Memory B cell (primary cell): ENCODE data around the gene OR4X1.
"Not testable (repeated sequence)": the region's sequence is repeated elsewhere in the genome, so short reads cannot be mapped to it uniquely, and the experiment has no call there.

Experiments
- ATAC-seq: fragments of 150-1000 bp; cut with Tn5 transposase; 2 replicates; pipeline ENCODE4 v1.10.0; 2021; ENCODE audit warnings: low read depth, mild to moderate bottlenecking, moderate library complexity
- DNase-seq, 2 donors: peaks; one replicate each; pipeline ENCODE4 v3.0.0; 2022; ENCODE audit warnings: low spot score in 2 of 2
- H3K27ac Mint-ChIP-seq: one replicate; pipeline ENCODE4 v1.8.0; 2022; ENCODE audit warnings: mild to moderate bottlenecking, moderate library complexity, mixed read lengths
- H3K27me3 Mint-ChIP-seq: one replicate; pipeline ENCODE4 v1.8.0; 2022; ENCODE audit warnings: mixed read lengths
- H3K36me3 Mint-ChIP-seq: one replicate; pipeline ENCODE4 v1.8.0; 2022; ENCODE audit warnings: mild to moderate bottlenecking, mixed read lengths
- H3K4me1 Mint-ChIP-seq: one replicate; pipeline ENCODE4 v1.8.0; 2022; ENCODE audit warnings: mixed read lengths
- H3K4me3 Mint-ChIP-seq: one replicate; pipeline ENCODE4 v1.8.0; 2022; ENCODE audit warnings: mild to moderate bottlenecking, moderate library complexity, mixed read lengths
- H3K9me3 Mint-ChIP-seq: one replicate; pipeline ENCODE4 v1.8.0; 2022; ENCODE audit warnings: mixed read lengths

Gene OR4X1, protein sequence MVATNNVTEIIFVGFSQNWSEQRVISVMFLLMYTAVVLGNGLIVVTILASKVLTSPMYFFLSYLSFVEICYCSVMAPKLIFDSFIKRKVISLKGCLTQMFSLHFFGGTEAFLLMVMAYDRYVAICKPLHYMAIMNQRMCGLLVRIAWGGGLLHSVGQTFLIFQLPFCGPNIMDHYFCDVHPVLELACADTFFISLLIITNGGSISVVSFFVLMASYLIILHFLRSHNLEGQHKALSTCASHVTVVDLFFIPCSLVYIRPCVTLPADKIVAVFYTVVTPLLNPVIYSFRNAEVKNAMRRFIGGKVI

DNA sequence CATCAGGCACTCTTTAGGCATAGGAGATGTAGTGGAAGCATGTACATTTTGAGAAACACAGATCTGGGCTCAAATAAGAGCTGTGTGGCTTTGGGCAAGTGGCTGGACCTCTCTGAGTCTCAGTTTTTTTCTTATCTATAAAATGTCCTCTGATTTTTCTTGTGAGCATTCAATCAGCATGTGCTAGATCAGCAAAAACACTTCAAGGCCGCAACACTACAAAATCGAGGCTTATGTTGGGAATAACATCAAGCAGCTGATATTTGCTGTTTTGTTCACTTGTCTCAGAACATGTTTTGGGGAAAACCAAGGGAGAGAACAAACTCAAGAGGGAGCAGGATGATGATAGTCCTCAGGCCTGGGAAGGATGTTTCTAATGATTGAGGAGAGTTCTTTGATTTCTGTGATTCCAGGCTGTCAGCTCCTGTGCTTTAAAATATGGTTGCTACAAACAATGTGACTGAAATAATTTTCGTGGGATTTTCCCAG lies at the start of gene OR4X1:
OR4X1 (plus strand) TSS at position 439 of the 489 bp plus-strand sequence; CDS start at position 439, 0 bp downstream.
- ATAC-seq (no peak), DNase-seq (no peak)
- Mint-ChIP-seq H3K9me3 (no peaks in the 10 kb centered on the region), H3K4me1 (no peaks in the 10 kb centered on the region), H3K27me3 (peaks cover 4% of the 10 kb centered on the region), H3K36me3 (no peaks in the 10 kb centered on the region), H3K27ac (no peak within 1 kb of the TSS), H3K4me3 (no peak within 1 kb of the TSS)

DNA sequence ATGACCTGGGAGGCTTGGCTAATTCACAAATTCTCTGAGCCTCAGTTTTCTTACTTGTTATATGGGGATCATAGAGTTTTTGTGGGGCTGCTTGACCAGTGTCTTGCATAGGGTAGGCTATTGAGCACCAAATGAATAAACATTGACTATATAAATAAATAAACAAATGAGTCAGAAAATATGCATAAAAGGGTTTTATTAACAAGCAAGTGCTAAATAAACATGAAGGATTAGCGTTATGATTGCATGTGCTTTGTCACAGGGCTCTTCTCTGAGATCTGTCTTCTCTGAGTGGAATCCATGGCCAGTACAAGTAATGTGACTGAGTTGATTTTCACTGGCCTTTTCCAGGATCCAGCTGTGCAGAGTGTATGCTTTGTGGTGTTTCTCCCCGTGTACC lies 47.2 kb upstream of the OR4X1 start, which contains the start of gene OR4B1:
OR4B1 (plus strand) TSS at position 301 of the 400 bp plus-strand sequence; CDS start at position 301, 0 bp downstream.
- Mint-ChIP-seq H3K9me3 (no peaks in the 10 kb centered on the region), H3K27me3 (no peaks in the 10 kb centered on the region), H3K36me3 (no peaks in the 10 kb centered on the region), H3K27ac (no peak within 1 kb of the TSS), H3K4me3 (no peak within 1 kb of the TSS), H3K4me1 (no peaks in the 10 kb centered on the region)
- no peak for ATAC-seq
- no peak for DNase-seq

DNA sequence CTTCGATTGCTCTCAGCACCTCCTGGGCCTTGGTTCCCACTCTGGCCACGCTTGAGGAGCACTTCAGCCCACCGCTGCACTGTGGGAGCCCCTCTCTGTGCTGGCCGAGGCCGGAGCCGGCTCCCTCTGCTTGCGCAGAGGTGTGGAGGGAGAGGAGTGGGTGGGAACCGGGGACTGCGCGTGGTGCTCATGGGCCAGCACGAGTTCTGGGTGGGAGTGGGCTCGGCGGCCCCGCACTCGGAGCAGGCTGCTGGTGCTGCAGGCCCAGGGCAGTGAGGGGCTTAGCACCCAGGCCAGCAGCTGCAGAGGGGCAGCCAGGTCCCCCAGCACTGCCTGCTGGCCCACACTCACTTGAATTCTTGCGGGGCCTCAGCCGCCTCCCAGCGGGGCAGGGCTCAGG lies 34.9 kb upstream of the OR4X1 start:
- ATAC-seq (no peak), DNase-seq (no peak)
- H3K4me3 Mint-ChIP-seq, result no peak overlapping the region
- H3K9me3 Mint-ChIP-seq, result peaks cover 2% of the 10 kb centered on the region
- no peaks in the 10 kb centered on the region for H3K36me3 Mint-ChIP-seq
- no peaks in the 10 kb centered on the region for H3K4me1 Mint-ChIP-seq
- H3K27me3 Mint-ChIP-seq, result peaks cover 13% of the 10 kb centered on the region
- H3K27ac Mint-ChIP-seq, result no peak overlapping the region

DNA sequence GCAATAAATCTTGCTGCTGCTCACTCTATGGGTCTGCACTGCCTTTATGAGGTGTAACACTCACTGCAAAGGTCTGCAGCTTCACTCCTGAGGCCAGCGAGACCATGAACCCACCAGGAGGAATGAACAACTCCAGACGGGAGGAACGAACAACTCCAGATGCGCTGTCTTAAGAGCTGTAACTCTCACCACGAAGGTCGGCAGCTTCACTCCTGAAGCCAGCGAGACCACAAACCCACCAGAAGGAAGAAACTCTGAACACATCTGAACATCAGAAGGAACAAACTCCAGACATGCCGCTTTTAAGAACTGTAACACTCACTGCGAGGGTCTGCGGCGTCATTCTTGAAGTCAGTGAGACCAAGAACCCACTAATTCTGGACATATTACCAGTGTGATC lies 33.6 kb upstream of the OR4X1 start:
- ATAC-seq, DNase-seq, H3K4me3 Mint-ChIP-seq, H3K27ac Mint-ChIP-seq, H3K9me3 Mint-ChIP-seq, H3K4me1 Mint-ChIP-seq, H3K36me3 Mint-ChIP-seq: not testable (repeated sequence)
- peaks cover 13% of the 10 kb centered on the region for H3K27me3 Mint-ChIP-seq

DNA sequence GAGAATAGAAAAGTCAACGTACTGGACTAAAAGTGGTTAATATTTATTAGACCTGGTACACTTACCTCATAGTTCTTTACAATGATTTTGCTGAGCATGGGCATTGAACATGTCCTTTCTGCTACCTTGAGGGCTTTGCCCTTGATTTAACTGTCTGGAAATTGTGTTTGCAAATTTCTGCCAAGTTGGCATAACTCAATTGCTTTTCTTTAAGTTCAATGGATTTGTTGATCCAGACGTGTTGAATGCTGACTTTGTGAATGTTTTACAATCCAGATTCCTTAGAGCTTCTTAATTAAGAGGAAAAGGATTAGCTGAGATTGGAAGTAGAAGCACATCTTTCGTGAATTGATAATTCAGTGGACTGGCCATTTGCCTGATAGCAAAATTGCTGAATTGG lies 25.9 kb upstream of the OR4X1 start:
- ATAC-seq (no peak), DNase-seq (no peak)
- Mint-ChIP-seq H3K27me3 (peaks cover 15% of the 10 kb centered on the region), H3K4me3 (no peak overlapping the region), H3K36me3 (no peaks in the 10 kb centered on the region), H3K4me1 (no peaks in the 10 kb centered on the region), H3K9me3 (peaks cover 1% of the 10 kb centered on the region), H3K27ac (no peak overlapping the region)

DNA sequence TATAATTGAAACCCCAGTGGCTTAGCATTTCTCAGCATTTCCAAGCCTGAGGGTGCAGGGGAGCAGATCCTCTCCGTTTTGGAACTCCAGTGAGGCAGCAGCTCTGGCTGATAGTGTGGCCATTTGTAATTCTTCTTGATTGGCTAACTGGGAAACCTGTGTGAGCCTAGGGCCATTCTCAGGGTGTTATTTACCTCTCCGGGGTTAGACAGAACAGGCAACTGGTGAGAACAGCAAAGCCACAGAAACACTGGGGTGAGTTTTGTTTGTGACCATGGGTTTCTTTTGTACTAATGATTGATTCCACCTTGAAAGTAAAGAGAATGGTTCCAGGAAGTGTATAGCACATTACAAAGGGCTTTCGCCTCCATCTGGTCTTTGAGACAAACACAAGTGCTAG lies 21.2 kb upstream of the OR4X1 start:
- Mint-ChIP-seq H3K27me3 (peaks cover 12% of the 10 kb centered on the region), H3K27ac (no peak overlapping the region), H3K9me3 (peaks cover 1% of the 10 kb centered on the region), H3K36me3 (no peaks in the 10 kb centered on the region), H3K4me3 (no peak overlapping the region), H3K4me1 (no peaks in the 10 kb centered on the region)
- no peak for DNase-seq
- no peak for ATAC-seq

DNA sequence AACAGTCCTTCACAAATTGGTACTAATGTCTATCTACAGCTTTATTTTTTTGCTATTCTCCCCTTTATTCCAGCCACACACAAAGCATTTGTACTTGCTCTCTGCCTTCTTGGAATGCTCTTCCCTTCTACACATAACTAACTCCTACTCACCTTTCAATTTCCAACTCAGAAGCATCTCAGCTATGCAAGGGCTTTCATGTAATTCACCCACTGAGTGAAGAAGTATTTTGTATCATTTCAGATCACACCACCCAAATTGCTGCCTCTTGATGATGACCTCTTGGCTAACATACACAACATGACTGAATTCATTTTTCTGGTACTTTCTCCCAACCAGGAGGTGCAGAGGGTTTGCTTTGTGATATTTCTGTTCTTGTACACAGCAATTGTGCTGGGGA lies 18.9 kb upstream of the OR4X1 start, which contains the start of gene OR4X2:
OR4X2 (plus strand) TSS at position 301 of the 400 bp plus-strand sequence; CDS start at position 301, 0 bp downstream.
- H3K36me3 Mint-ChIP-seq, result no peaks in the 10 kb centered on the region

DNA sequence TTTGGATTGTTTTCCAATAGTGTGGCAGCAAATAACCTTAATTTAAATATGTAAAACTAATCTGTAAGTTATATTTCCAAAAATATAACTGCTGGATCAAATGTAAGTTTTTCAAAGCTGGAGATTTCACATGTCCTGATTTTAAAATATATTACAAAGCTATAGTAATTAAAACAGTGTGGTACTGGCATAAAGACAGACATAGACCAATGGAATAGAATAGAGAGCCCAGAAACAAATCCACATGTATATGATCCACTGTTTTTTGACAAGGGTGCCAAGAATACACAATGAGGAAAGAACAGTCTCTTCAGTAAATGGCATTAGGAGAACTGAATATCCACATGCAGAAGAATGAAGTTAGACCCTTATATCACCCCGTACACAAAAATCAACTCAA lies 14.8 kb upstream of the OR4X1 start:
- ATAC-seq, result no peak
- no peaks in the 10 kb centered on the region for H3K4me1 Mint-ChIP-seq
- H3K4me3 Mint-ChIP-seq, result no peak overlapping the region
- H3K36me3 Mint-ChIP-seq, result no peaks in the 10 kb centered on the region
- no peak overlapping the region for H3K27ac Mint-ChIP-seq
- peaks cover under 1% of the 10 kb centered on the region for H3K27me3 Mint-ChIP-seq
- H3K9me3 Mint-ChIP-seq, result peaks cover 7% of the 10 kb centered on the region
- DNase-seq, result no peak

More for the DNA sequence above, 18.9 kb upstream of the OR4X1 start, which contains the start of gene OR4X2:
- Mint-ChIP-seq H3K27me3 (peaks cover 12% of the 10 kb centered on the region), H3K27ac (no peak within 1 kb of the TSS), H3K4me1 (no peaks in the 10 kb centered on the region), H3K4me3 (no peak within 1 kb of the TSS), H3K9me3 (peaks cover 5% of the 10 kb centered on the region)
- ATAC-seq (no peak), DNase-seq (no peak)

DNA sequence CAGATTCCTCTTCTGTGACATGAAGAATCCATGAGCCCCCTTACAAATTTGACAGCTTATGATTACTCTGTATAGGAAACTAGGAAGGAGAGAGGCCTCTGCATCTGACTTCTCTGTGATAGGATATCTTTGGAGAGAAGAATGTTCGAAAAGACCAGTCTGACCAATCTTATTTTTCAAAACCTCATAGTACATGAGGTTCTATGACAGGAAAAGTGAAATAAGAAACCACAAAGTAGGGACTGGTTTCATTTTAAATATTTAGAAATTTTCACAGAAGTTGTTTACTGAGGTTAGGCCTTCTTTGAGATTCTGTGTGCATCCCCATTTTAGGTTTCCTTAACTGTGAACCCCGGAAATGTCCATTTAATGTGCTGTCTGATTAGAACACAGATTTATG lies 2.1 kb upstream of the OR4X1 start:
- Mint-ChIP-seq H3K4me3 (no peak overlapping the region), H3K27me3 (peaks cover 7% of the 10 kb centered on the region), H3K4me1 (no peaks in the 10 kb centered on the region), H3K9me3 (no peaks in the 10 kb centered on the region), H3K27ac (no peak overlapping the region), H3K36me3 (no peaks in the 10 kb centered on the region)
- DNase-seq (no peak), ATAC-seq (no peak)

DNA sequence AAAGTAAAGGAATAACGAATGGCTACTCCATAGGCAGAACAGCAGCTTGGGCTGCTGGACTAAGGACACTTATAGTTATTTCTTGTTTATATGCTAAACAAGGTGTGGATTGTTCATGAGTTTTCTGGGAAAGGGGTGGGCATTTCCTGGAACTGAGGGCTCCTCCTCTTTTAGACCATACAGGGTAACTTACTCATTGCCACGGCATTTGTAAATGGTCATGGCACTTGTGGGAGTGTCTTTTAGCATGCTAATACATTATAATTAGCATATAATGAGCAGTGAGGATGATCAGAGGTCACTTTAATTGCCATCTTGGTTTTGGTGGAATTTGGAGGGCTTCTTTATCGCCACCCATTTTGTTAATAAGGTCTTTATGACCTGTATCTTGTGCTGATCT lies 7.0 kb downstream of the OR4X1 start:
- ATAC-seq, result no peak
- DNase-seq, result no peak
- Mint-ChIP-seq H3K36me3 (no peaks in the 10 kb centered on the region), H3K27me3 (peaks cover 4% of the 10 kb centered on the region), H3K4me1 (no peaks in the 10 kb centered on the region), H3K4me3 (no peak overlapping the region), H3K9me3 (no peaks in the 10 kb centered on the region), H3K27ac (no peak overlapping the region)

DNA sequence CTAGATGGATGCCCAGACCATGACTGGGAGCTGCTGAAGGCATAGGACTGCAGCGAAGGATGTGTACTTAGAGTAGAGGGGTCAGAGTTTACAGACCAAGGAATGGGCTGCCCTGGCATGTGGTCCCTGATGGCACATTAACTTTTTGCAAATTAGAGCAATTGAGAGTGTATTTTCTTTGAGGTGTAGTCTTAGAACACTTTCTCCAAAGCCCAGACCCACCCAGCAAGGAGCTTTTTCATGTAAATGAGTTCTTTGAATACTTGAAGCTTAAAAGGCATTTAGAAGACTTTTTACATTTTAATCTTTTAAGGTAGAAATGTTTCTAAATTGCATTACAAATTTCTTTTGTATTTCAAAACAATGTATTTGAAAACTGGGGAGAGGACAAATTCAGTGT lies 8.9 kb downstream of the OR4X1 start:
- no peak overlapping the region for H3K4me3 Mint-ChIP-seq
- no peak for ATAC-seq
- peaks cover 4% of the 10 kb centered on the region for H3K27me3 Mint-ChIP-seq
- no peaks in the 10 kb centered on the region for H3K36me3 Mint-ChIP-seq
- H3K9me3 Mint-ChIP-seq, result no peaks in the 10 kb centered on the region
- no peak overlapping the region for H3K27ac Mint-ChIP-seq
- H3K4me1 Mint-ChIP-seq, result no peaks in the 10 kb centered on the region
- DNase-seq, result no peak

DNA sequence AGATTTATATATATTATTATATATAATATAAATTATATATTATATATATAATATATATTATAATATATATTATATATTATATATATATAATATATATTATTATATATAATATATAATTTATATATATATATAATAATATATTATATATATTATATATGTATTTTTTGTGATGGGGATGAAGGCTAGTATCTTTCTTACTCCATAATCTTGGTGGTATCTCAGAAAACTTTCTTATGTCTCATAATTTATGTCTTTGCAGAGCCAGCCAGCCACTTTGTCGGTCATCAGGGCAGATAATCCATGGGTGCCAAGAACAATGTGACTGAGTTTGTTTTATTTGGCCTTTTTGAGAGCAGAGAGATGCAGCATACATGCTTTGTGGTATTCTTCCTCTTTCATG lies 42.3 kb downstream of the OR4X1 start, which contains the start of gene OR4S1:
OR4S1 (plus strand) TSS at position 301 of the 400 bp plus-strand sequence; CDS start at position 301, 0 bp downstream.
- Mint-ChIP-seq H3K4me3 (no peak within 1 kb of the TSS), H3K36me3 (no peaks in the 10 kb centered on the region), H3K4me1 (no peaks in the 10 kb centered on the region), H3K27me3 (peaks cover 17% of the 10 kb centered on the region), H3K9me3 (no peaks in the 10 kb centered on the region), H3K27ac (no peak within 1 kb of the TSS)
- no peak for DNase-seq
- no peak for ATAC-seq

DNA sequence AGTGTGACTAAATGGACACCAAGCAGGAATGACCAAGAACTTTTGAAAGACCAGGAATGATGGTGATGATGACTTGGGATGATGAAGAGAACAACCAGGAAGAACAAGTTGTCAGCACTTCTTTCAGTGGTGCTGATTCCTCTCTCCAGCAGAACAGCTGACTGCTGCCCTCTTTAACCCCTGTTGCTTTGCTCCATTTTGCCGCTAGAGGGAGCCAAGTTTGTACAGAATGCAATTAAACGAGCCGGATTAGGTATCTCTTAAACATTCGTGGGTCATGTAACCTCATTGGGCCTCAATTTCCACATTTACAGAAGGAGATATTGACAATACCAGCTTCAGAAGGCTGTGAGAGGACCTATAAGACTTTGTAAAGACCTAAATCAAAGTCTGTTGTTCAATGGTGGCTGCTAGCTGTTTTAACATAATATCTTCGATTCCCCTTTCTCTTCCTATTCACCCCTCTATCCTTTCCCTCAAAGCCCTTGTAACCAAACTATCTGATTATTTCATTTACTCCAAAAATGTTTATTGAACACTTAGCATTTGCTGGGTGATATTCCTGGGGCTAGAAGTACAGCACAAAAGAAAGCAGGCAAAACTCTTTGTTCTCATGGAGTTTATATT lies 44.2 kb downstream of the OR4X1 start:
- H3K36me3 Mint-ChIP-seq, result no peaks in the 10 kb centered on the region
- peaks cover 17% of the 10 kb centered on the region for H3K27me3 Mint-ChIP-seq
- DNase-seq, result peak; percentile 47 to 60
- no peak overlapping the region for H3K4me3 Mint-ChIP-seq
- no peak for ATAC-seq
- no peaks in the 10 kb centered on the region for H3K4me1 Mint-ChIP-seq
- no peak overlapping the region for H3K27ac Mint-ChIP-seq
- H3K9me3 Mint-ChIP-seq, result peaks cover 2% of the 10 kb centered on the region

DNA sequence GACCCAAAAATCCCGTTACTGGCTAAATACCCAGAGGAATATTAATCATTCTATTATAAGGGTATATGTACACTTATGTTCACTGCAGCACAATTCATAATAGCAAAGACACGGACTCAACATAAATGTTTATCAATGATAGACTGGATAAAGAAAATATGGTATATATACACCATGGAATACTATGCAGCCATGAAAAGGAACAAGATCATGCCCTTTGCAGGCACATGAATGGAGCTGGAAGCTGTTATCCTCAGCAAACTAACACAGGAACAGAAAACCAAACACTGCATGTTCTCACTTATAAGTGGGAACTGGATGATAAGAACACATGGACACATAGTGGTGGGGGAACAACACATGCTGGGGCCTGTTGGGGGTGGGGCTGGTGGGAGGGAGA lies 49.9 kb downstream of the OR4X1 start:
- not testable (repeated sequence) for ATAC-seq, H3K36me3 Mint-ChIP-seq, DNase-seq, H3K9me3 Mint-ChIP-seq, H3K4me1 Mint-ChIP-seq, H3K27ac Mint-ChIP-seq, H3K4me3 Mint-ChIP-seq, H3K27me3 Mint-ChIP-seq
